ENCODE measurements around the gene ANKS1B. TPM values are rescaled to one million over a fixed set of nuclear protein-coding genes. Genes with fewer than 3 reads are reported as not detected.

ANKS1B gene
- total and polyA plus RNA-seq, 7 donors: 0.46 to 7.4 (median 3.6) TPM

GRCh38 chr12:99505805-99506204 lies 478.9 kb downstream of the ANKS1B start:
- no peak for ATAC-seq
- no peaks in the 10 kb centered on the region for H3K36me3 ChIP-seq (ENCODE audit: insufficient read depth in 1 of 2, low read depth in 1 of 2)
- no peaks in the 10 kb centered on the region for H3K27me3 ChIP-seq (ENCODE audit: insufficient read depth in 3 of 3, low read length in 2 of 3)
- TF ChIP-seq, protein P1, sequence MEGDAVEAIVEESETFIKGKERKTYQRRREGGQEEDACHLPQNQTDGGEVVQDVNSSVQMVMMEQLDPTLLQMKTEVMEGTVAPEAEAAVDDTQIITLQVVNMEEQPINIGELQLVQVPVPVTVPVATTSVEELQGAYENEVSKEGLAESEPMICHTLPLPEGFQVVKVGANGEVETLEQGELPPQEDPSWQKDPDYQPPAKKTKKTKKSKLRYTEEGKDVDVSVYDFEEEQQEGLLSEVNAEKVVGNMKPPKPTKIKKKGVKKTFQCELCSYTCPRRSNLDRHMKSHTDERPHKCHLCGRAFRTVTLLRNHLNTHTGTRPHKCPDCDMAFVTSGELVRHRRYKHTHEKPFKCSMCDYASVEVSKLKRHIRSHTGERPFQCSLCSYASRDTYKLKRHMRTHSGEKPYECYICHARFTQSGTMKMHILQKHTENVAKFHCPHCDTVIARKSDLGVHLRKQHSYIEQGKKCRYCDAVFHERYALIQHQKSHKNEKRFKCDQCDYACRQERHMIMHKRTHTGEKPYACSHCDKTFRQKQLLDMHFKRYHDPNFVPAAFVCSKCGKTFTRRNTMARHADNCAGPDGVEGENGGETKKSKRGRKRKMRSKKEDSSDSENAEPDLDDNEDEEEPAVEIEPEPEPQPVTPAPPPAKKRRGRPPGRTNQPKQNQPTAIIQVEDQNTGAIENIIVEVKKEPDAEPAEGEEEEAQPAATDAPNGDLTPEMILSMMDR (IDR thresholded peaks at IDR 0.05): no peak
- H3K4me3 ChIP-seq: no peak overlapping the region
- no peaks in the 10 kb centered on the region for H3K9me3 ChIP-seq
- WGBS, 3 donors: 81 to 87% (median 83%) methylated on average over 3 of the region's 3 CpGs
- no peak for DNase-seq
- intact Hi-C loops (cut with DNase I): no loop called here
- no peak overlapping the region for H3K27ac ChIP-seq
- no peaks in the 10 kb centered on the region for H3K4me1 ChIP-seq

- Histone ChIP-seq H3K9me3 (no peaks in the 10 kb centered on the region), H3K27me3 (ENCODE audit: insufficient read depth in 3 of 3, low read length in 2 of 3) (no peaks in the 10 kb centered on the region), H3K4me1 (no peaks in the 10 kb centered on the region), H3K27ac (no peak overlapping the region), H3K36me3 (ENCODE audit: insufficient read depth in 1 of 2, low read depth in 1 of 2) (no peaks in the 10 kb centered on the region), H3K4me3 (no peak overlapping the region)
- ATAC-seq (no peak), DNase-seq (no peak)
- 65 to 81% (median 66%) methylated on average over 3 of the region's 3 CpGs for WGBS, 3 donors
- intact Hi-C loops (cut with DNase I): no loop called here
- TF ChIP-seq, protein P1 (IDR thresholded peaks at IDR 0.05): no peak
Observed at GRCh38 chr12:99498756-99499155, 486.0 kb downstream of the ANKS1B start.

GRCh38 chr12:99495799-99496198 lies 488.9 kb downstream of the ANKS1B start:
- WGBS, 3 donors: 90 to 93% (median 90%) methylated on average over 1 of the region's 1 CpG
- H3K4me3 ChIP-seq: no peak overlapping the region
- no peak overlapping the region for H3K27ac ChIP-seq
- ATAC-seq (no peak), DNase-seq (no peak)
- intact Hi-C loops (cut with DNase I): no loop called here
- no peaks in the 10 kb centered on the region for H3K36me3 ChIP-seq (ENCODE audit: insufficient read depth in 1 of 2, low read depth in 1 of 2)
- no peaks in the 10 kb centered on the region for H3K27me3 ChIP-seq (ENCODE audit: insufficient read depth in 3 of 3, low read length in 2 of 3)
- no peaks in the 10 kb centered on the region for H3K4me1 ChIP-seq
- TF ChIP-seq, protein P1 (IDR thresholded peaks at IDR 0.05): no peak
- no peaks in the 10 kb centered on the region for H3K9me3 ChIP-seq

DNA sequence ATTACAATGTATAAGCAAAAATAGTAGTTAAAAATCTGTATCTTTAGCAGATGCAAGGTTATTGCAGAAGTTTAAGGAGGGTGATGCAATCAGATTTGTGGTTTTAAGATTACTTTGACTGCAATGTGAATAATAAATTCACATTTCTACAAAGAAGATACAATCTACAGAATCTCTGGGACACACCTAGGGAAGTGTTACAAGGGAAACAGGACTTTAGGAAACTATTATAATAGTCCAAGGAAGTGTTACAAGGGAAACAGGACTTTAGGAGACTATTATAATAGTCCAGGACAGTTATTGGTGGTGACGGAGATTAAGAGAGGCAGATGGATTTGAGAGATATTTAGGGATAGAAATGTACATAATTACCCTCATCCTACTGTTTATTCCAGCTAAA lies 491.5 kb downstream of the ANKS1B start:
- Histone ChIP-seq H3K4me1 (no peaks in the 10 kb centered on the region), H3K27me3 (ENCODE audit: insufficient read depth in 3 of 3, low read length in 2 of 3) (no peaks in the 10 kb centered on the region), H3K4me3 (no peak overlapping the region), H3K27ac (no peak overlapping the region), H3K9me3 (no peaks in the 10 kb centered on the region), H3K36me3 (ENCODE audit: insufficient read depth in 1 of 2, low read depth in 1 of 2) (no peaks in the 10 kb centered on the region)
- ATAC-seq: no peak
- WGBS, 3 donors: 84 to 89% (median 88%) methylated on average over 1 of the region's 1 CpG
- TF ChIP-seq, protein P1 (IDR thresholded peaks at IDR 0.05): no peak
- intact Hi-C loops (cut with DNase I): no loop called here
- DNase-seq: no peak

GRCh38 chr12:99486277-99486676 lies 498.5 kb downstream of the ANKS1B start:
- TF ChIP-seq, protein P1 (IDR thresholded peaks at IDR 0.05): no peak
- Histone ChIP-seq H3K27me3 (ENCODE audit: insufficient read depth in 3 of 3, low read length in 2 of 3) (no peaks in the 10 kb centered on the region), H3K27ac (no peak overlapping the region), H3K4me1 (no peaks in the 10 kb centered on the region), H3K9me3 (peaks cover under 1% of the 10 kb centered on the region), H3K4me3 (no peak overlapping the region), H3K36me3 (ENCODE audit: insufficient read depth in 1 of 2, low read depth in 1 of 2) (no peaks in the 10 kb centered on the region)
- 31 to 75% (median 65%) methylated on average over 1 of the region's 1 CpG for WGBS, 3 donors
- no peak for DNase-seq
- intact Hi-C loops (cut with DNase I): no loop called here
- ATAC-seq: no peak
